Mucosa of stomach (tissue), 1 donor: ENCODE measurements around the gene SH3PXD2A.

Source experiments
- H3K27me3 ChIP-seq: one replicate; pipeline ENCODE4 v1.7.0; 2013; ENCODE audit warnings: mild to moderate bottlenecking, low read length; ENCODE audit not compliant: control insufficient read depth, insufficient read depth
- H3K36me3 ChIP-seq: one replicate; pipeline ENCODE4 v1.7.0; 2013; ENCODE audit warnings: low read length; ENCODE audit not compliant: control insufficient read depth, insufficient read depth
- H3K4me1 ChIP-seq: one replicate; pipeline ENCODE4 v1.7.0; 2013; ENCODE audit warnings: mild to moderate bottlenecking, low read length; ENCODE audit not compliant: control insufficient read depth, insufficient read depth
- H3K4me3 ChIP-seq: one replicate; pipeline ENCODE4 v1.7.0; 2013; ENCODE audit warnings: low read length
- H3K9ac ChIP-seq: one replicate; pipeline ENCODE4 v1.7.0; 2013; ENCODE audit warnings: mild to moderate bottlenecking, low read length, moderate library complexity
- H3K9me3 ChIP-seq: one replicate; pipeline ENCODE4 v1.7.0; 2013; ENCODE audit warnings: mild to moderate bottlenecking, low read length, moderate library complexity; ENCODE audit not compliant: control insufficient read depth
- donor health status: Pancreatic carcinoma.

The SH3PXD2A gene

DNA sequence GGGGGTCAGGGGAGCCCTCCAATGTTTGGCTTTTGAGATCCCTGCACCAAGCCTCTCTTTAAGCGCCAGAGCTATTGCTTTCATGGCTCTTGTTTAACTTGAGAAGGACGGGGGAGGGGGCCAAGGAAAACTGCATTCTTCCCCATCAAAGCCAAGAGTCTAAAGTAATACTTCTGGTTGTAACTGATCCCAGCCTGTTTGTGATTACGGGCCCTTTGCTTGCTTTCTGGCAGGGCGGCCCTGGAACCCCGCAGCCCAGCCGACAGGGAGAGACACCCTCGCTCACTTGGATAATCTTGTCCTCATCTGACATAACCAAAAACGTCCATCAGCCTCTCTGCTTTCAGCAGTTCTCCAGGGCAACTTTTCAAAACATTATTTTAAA, 207.1 kb downstream of the SH3PXD2A start:
- peaks cover 19% of the 10 kb centered on the region for H3K4me1 ChIP-seq

GRCh38 chr10:103646304-103646703, 209.1 kb downstream of the SH3PXD2A start:
- Histone ChIP-seq H3K4me1 (peaks cover 8% of the 10 kb centered on the region), H3K36me3 (peaks cover 5% of the 10 kb centered on the region), H3K4me3 (no peak overlapping the region)

More for the DNA sequence above, 207.1 kb downstream of the SH3PXD2A start:
- Histone ChIP-seq H3K9ac (no peak overlapping the region), H3K36me3 (peaks cover 5% of the 10 kb centered on the region), H3K9me3 (no peaks in the 10 kb centered on the region), H3K27me3 (no peaks in the 10 kb centered on the region), H3K4me3 (no peak overlapping the region)

GRCh38 chr10:103645141-103646054, 210.0 kb downstream of the SH3PXD2A start:
- Histone ChIP-seq H3K27me3 (no peaks in the 10 kb centered on the region), H3K4me1 (peaks cover 8% of the 10 kb centered on the region), H3K36me3 (peaks cover 5% of the 10 kb centered on the region), H3K9ac (no peak overlapping the region), H3K4me3 (no peak overlapping the region), H3K9me3 (no peaks in the 10 kb centered on the region)

More at GRCh38 chr10:103646304-103646703, 209.1 kb downstream of the SH3PXD2A start:
- Histone ChIP-seq H3K27me3 (no peaks in the 10 kb centered on the region), H3K9ac (no peak overlapping the region), H3K9me3 (no peaks in the 10 kb centered on the region)

- Histone ChIP-seq H3K9ac (no peak overlapping the region), H3K9me3 (no peaks in the 10 kb centered on the region), H3K27me3 (no peaks in the 10 kb centered on the region), H3K4me3 (no peak overlapping the region), H3K4me1 (peaks cover 4% of the 10 kb centered on the region), H3K36me3 (peaks cover 5% of the 10 kb centered on the region)
These were observed 212.0 kb downstream of the SH3PXD2A start for GRCh38 chr10:103643381-103643780.

DNA sequence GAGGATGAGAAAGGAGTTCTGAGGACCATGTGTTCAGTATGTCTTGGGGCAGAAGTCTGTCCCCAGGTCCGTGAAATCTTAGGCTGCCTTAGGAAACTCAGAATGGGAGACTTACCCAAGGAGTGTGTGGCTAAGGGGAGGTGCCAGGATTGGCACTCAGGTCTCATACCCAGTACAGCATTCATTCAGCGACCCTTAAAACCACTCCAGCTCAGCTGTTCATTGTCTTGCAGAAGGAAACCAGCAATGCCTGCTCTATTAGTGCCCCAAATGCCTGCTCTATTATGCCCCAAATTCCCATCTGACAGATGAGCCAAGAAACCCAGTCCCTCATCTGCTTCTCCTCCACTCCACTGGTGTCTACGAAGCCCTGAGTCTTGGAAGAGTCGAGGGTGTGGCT, 214.1 kb downstream of the SH3PXD2A start:
- no peak overlapping the region for H3K9ac ChIP-seq

DNA sequence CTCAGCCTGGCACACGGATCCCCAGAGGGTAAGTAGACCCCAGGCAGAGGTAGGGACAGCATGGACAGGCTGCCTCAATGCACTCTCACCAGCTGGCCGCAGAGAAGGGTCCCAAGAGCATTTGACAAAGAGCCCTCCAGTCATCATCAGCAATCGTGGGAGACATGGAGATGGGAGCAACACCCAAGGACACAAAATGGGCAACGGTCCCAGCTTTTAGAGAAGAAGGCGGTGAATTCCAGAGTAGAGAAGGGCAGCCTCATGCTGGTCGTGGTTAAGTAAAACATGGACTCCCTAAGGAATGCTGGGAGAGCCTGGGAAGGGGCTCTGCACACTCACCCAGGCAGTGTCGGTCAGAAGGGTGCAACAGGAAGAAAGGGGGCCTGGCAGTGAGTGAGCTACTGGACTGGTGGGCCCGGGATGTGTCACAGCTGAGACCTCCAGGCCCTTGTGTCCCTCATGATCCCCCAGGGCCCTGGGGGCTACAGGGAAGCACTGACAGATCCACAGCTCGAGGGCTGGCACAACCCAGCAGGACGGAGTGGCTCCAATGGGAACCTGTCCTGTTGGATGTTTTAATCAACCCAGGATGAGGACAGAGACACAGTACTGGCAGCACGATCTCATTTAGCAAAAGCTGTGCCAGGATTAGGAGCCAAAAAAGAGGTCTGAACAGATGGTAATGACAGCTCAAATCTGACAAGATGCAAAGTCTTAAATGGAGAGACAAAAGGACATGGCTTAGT, 214.8 kb downstream of the SH3PXD2A start:
- H3K4me1 ChIP-seq = peaks cover 8% of the 10 kb centered on the region
- no peaks in the 10 kb centered on the region for H3K36me3 ChIP-seq
- H3K9me3 ChIP-seq = no peaks in the 10 kb centered on the region
- no peak overlapping the region for H3K9ac ChIP-seq
- no peak overlapping the region for H3K4me3 ChIP-seq
- H3K27me3 ChIP-seq = no peaks in the 10 kb centered on the region

More for the DNA sequence above, 214.1 kb downstream of the SH3PXD2A start:
- Histone ChIP-seq H3K4me1 (peaks cover 9% of the 10 kb centered on the region), H3K27me3 (no peaks in the 10 kb centered on the region), H3K4me3 (no peak overlapping the region), H3K9me3 (no peaks in the 10 kb centered on the region), H3K36me3 (peaks cover under 1% of the 10 kb centered on the region)

GRCh38 chr10:103638948-103639347, 216.4 kb downstream of the SH3PXD2A start:
- H3K4me3 ChIP-seq = no peak overlapping the region
- H3K9me3 ChIP-seq = no peaks in the 10 kb centered on the region
- no peaks in the 10 kb centered on the region for H3K36me3 ChIP-seq
- H3K9ac ChIP-seq = no peak overlapping the region
- H3K27me3 ChIP-seq = no peaks in the 10 kb centered on the region
- H3K4me1 ChIP-seq = peaks cover 5% of the 10 kb centered on the region

- H3K9me3 ChIP-seq = no peaks in the 10 kb centered on the region
- H3K9ac ChIP-seq = no peak overlapping the region
- peaks cover 5% of the 10 kb centered on the region for H3K4me1 ChIP-seq
- no peaks in the 10 kb centered on the region for H3K36me3 ChIP-seq
- no peaks in the 10 kb centered on the region for H3K27me3 ChIP-seq
- no peak overlapping the region for H3K4me3 ChIP-seq
These were observed 217.3 kb downstream of the SH3PXD2A start for GRCh38 chr10:103637927-103638557.

DNA sequence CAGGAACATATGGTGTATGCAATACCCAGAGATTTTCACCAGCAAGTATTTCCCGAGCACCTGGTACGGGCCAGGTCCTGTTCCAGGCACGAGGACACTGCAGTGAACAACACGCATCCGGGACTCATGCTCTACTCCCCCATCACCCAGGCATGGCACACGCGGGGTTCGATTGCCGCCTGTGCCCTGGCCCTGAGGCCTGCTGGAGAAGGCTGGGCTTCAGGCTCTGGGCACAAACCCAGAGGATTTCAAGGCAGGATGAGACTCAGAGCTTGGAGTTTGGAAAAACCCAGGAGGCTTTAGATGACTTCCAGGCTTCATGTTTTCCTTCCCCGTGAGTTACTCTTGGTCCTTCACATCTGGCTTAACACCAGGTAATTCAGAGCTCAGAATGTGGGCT, 218.4 kb downstream of the SH3PXD2A start:
- Histone ChIP-seq H3K36me3 (no peaks in the 10 kb centered on the region), H3K4me1 (peaks cover 10% of the 10 kb centered on the region), H3K9me3 (no peaks in the 10 kb centered on the region), H3K4me3 (no peak overlapping the region), H3K9ac (no peak overlapping the region), H3K27me3 (no peaks in the 10 kb centered on the region)

GRCh38 chr10:103636492-103636891, 218.9 kb downstream of the SH3PXD2A start:
- H3K9ac ChIP-seq = no peak overlapping the region
- H3K9me3 ChIP-seq = no peaks in the 10 kb centered on the region
- H3K36me3 ChIP-seq = peaks cover 1% of the 10 kb centered on the region

GRCh38 chr10:103635580-103635979, 219.8 kb downstream of the SH3PXD2A start:
- H3K9ac ChIP-seq = no peak overlapping the region
- no peak overlapping the region for H3K4me3 ChIP-seq
- H3K9me3 ChIP-seq = no peaks in the 10 kb centered on the region
- H3K36me3 ChIP-seq = peaks cover 4% of the 10 kb centered on the region
- H3K27me3 ChIP-seq = no peaks in the 10 kb centered on the region
- H3K4me1 ChIP-seq = peaks cover 11% of the 10 kb centered on the region

More at GRCh38 chr10:103636492-103636891, 218.9 kb downstream of the SH3PXD2A start:
- H3K27me3 ChIP-seq = no peaks in the 10 kb centered on the region
- peaks cover 11% of the 10 kb centered on the region for H3K4me1 ChIP-seq
- H3K4me3 ChIP-seq = no peak overlapping the region

DNA sequence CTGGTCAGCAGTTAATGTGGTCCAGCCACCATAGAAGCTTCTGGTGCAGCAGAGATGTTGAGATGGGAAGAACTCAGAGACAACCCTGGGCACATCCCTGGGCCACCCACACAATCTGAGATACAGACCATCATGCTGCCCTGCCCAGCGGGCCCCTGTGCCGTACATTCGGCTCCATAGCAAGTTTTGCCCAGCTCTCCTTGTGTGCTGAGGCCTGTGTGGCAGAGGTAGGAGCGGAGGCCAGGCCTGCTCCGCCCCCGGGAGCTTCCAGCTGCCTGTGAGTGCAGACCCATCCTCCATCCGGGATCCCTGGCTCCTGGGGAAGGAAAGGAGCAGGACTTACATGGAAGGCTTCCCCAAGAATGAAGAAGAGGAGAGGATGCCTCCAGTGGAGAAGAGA, 221.5 kb downstream of the SH3PXD2A start:
- Histone ChIP-seq H3K4me3 (no peak overlapping the region), H3K9me3 (no peaks in the 10 kb centered on the region), H3K9ac (no peak overlapping the region), H3K36me3 (peaks cover 4% of the 10 kb centered on the region), H3K4me1 (peaks cover 11% of the 10 kb centered on the region), H3K27me3 (no peaks in the 10 kb centered on the region)
